Heart left ventricle (tissue), 13 donors: ENCODE results near the gene TBL1XR1.

ENCODE experiments used
- CTCF ChIP-seq, 12 donors: fragments of 200-600 bp; sonication (generic) in 4 of 12; IDR thresholded peaks; one replicate each; pipeline versions ENCODE4 v1.5.0 to v1.8.0; 2018 to 2022; ENCODE audit warnings: antibody characterized with exemption in 12 of 12, mild to moderate bottlenecking in 5 of 12
- POLR2A ChIP-seq, 2 donors: fragments of 450-650 bp; IDR thresholded peaks; one replicate each; pipeline ENCODE4 v1.6.1; 2017; ENCODE audit warnings: antibody characterized with exemption in 2 of 2, mild to moderate bottlenecking in 2 of 2, moderate library complexity in 2 of 2
- donor health status: ischemic (EF 13 %, LVEDD 7.1; RV severe dilation, severe dysfunction).
- donor health status: DM: no; HTN: yes; CAD: no.
- donor health status: DM: no; HTN: no; CAD: no.
- donor health status: ischemic (EF 25% LVEDD 6.9; RV normal size, moderate dysfunction).
- donor health status: ischemic (EF 25% LVEDD 5.7; RV mildly dilated, moderate dysfunction).
- donor health status: ischemic (EF 35%, LVEDD 5.7; RV mildly dilated, moderate dysfunction).
- donor health status: nonischemic (EF 11% LVEDD 7.7; RV severe dilation, severe dysfunction).
- donor health status: DM: yes; HTN: yes; CAD: no.
- donor health status: PGD.
- donor health status: ischemic (EF 29% LVEDD 5.4; RV normal size, mild dysfunction).
- donor health status: nonischemic (EF 23%, LVEDD 6.1; RV moderate dilation, normal function).

- TF ChIP-seq CTCF (IDR thresholded peaks at IDR 0.05) (no peak), POLR2A (IDR thresholded peaks at IDR 0.05) (no peak)
These were observed 191.4 kb downstream of the TBL1XR1 start for GRCh38 chr3:177005718-177006405.
